IPS DF 19.7 (cell line): ENCODE results near the gene MEF2C.
A peak's percentile ranks its signal among the peaks of the same experiment; 100 is the strongest.
"Not testable (repeated sequence)": the region's sequence is repeated elsewhere in the genome, so short reads cannot be mapped to it uniquely, and the experiment has no call there.

ENCODE experiments used
- DNase-seq: peaks from one replicate; pipeline ENCODE4 v3.0.0-alpha.2; 2013; ENCODE audit warnings: low read depth, low spot score

MEF2C gene

GRCh38 chr5:88883059-88883835 lies at the start of gene MEF2C:
Gene MEF2C (minus strand): TSS chr5:88883184. CDS start chr5:88823788, 59,396 bp downstream.
- no peak for DNase-seq

GRCh38 chr5:88932541-88932940 lies 49.6 kb upstream of the MEF2C start:
- DNase-seq, result no peak

GRCh38 chr5:88930335-88930734 lies 47.4 kb upstream of the MEF2C start:
- DNase-seq, result no peak

DNA sequence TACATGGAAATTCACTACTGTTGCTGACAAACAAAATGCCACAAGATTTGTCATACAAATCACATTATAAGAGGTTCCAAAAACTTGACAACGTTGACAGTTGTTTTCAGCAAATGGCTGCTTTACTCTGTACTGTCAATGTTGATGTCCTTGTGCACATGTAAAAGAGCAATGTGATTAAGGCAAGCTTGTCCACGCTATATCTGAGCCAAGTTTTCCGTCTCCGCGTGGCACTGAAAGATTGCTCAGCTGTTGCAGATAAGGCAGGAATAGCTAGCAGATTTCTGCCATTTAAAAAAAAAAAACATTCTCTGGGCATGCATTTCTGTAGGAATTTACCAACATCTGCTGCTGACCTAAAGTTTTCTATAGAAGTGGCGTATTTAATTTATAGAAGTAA lies 46.4 kb upstream of the MEF2C start:
- no peak for DNase-seq

DNA sequence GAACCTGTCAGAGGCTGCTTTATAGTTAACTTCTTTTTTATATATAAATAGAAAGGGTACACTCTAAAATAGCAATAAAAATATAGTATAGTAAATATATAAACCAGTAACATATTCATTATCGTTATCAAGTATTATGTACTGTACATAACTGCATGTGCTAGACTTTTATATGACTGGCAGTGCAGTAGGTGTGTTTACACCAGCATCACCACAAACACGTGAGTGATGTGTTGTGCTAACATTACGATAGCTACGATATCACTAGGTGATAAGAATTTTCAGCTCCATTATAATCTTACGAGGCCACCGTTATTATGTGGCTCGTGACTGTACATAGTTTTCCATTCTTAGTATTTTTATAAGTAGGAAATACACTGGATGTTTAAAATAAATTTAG lies 43.8 kb upstream of the MEF2C start:
- no peak for DNase-seq

GRCh38 chr5:88925692-88926490 lies 42.9 kb upstream of the MEF2C start:
- no peak for DNase-seq

- DNase-seq, result no peak
Observed at GRCh38 chr5:88924330-88924657, 41.3 kb upstream of the MEF2C start.

GRCh38 chr5:88923623-88924329 lies 40.8 kb upstream of the MEF2C start:
- DNase-seq, result no peak

DNA sequence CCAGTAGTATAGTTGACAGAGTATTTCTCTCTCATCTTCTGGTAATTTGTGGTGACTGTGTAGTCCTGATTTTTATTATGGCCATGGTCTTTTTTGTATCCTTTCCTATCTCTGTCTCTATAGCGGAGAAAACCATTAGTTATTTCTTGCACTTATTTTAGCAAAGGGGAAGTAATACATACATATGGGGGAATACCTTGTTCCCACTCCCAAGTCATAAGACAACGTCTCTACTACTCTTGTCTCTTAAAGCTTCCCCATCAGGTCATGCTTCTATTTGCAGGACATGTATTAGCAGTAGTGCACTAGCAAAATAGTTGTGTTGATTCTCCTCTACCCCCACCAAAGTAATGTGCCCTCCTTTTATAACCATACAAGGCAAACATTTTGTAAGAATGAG lies 29.8 kb upstream of the MEF2C start:
- DNase-seq, result not testable (repeated sequence)

DNA sequence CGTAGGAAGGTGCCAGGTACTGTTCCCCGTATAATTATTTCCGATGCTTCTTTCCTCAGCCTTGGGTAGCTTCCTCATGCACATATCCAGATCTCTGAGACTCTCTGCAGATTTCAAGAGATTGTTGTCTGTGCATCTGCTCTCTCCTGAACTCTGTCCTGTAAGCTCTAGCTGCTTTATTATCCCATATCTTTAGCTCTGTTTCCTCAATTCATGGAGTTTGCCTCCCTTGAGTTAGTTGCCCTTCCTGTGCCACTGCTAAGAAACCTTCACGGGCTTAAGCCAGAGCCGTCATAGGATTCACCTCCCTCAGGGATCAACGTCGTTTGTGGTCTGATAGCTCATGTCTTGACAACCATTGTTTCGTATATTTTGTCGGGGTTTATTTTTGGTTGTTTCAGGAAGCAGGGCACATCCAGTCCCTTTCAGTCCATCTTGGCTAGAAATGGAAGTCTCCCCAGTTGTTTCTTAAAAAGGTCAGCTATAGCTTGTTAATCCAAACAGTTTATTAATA lies 28.1 kb upstream of the MEF2C start:
- not testable (repeated sequence) for DNase-seq

- not testable (repeated sequence) for DNase-seq
Observed at GRCh38 chr5:88904478-88904877, 21.5 kb upstream of the MEF2C start.

GRCh38 chr5:88903966-88904365 lies 21.0 kb upstream of the MEF2C start:
- DNase-seq, result not testable (repeated sequence)

DNA sequence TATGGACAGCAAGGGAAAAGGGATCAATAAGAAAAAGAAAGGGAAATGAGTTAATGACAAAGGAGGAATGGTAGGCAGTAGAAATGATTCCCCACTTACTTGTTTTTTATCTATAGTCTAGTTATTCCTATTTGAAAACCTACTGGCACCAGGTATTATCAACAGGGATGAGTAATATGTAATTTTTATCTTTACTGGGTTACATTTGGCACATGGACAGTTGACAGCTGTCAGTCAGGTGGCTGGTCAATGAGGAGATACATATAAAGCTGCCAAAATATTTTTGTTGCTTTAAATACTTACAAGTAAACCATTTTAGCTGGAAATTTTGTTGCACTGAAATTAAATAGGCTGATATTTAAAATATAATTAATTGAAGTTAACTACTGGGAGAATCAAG lies 18.1 kb upstream of the MEF2C start:
- DNase-seq, result not testable (repeated sequence)

DNA sequence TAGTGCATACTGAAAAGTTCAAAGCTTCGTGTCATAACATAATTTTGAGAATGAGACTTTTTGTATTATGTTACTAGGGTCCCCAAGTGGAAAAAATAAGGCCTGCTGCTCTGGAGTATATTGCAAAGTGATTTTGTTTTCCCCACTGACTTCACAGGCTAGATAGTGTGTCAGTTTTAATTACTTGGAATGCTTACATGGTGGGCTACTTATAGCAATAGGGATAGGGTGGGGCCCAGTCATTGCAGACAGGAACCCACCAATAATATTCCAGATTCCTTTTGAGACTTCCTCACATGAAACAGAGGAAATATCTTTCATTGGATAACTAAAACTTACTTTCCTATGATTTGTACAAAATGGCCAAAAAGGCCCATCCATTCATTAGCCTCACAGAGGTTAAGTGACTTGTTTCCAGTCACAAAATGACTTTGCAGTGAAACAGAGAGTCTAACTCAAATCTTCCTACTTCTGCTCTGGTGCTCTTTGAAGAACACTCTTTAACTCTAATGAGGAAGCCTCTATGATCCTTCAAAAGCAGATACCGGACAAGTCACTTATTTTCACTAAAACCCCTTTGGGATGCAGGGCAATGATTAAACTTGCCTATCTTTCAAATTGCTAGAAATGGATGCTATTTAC lies 16.2 kb upstream of the MEF2C start:
- no peak for DNase-seq

DNA sequence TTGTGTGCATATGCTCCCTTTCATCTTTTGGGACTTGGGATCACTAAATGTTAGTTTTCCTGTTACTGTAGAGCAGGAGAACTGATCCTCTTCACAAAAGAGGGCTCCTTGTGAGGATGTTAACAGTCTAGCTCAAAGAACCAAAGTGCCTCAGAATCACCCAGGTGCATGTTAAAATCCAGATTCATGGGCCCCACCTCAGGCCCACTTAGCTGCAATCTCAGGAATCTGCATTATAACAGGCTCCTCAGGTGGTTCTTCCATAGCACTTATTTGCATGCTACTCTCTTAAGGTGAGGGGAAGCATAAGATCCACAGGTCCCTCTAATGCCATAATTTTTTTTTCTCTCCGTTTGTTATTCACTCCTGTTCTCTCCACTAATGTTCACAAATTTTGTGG lies 14.8 kb upstream of the MEF2C start:
- DNase-seq, result peak; percentile 65

- DNase-seq, result no peak
Observed at GRCh38 chr5:88895681-88896501, 12.9 kb upstream of the MEF2C start.

DNA sequence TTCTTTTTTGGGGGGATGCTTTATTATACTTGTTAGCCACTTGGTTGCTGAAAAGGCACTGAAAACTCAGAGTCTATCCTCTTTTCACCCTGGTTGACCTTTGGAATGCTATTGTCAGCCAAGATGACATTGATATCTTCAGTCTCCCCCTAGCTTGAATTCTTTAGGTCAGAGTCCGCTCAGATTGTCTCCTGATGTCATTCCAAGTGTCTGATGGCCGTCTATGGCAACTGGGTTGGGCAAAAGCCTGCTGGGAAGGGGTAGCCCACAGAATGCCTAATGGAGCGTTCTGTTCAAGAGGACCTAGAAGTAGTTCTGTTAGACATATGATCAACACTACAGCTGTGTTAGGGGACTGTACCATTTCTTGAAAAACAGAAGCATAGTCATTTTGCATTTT lies 9.7 kb upstream of the MEF2C start:
- DNase-seq, result no peak

- no peak for DNase-seq
Observed at GRCh38 chr5:88890070-88890781, 7.2 kb upstream of the MEF2C start.

GRCh38 chr5:88889189-88890069 lies 6.4 kb upstream of the MEF2C start:
- DNase-seq, result no peak
